H9 (cell line): ENCODE results near the gene POFUT2. TPM values are rescaled to one million over a fixed set of nuclear protein-coding genes. Genes with fewer than 3 reads are reported as not detected.

Source experiments
- DNase-seq: peaks from one replicate; pipeline ENCODE4 v3.0.0-alpha.2; 2017
- H2AFZ ChIP-seq: one replicate; pipeline ENCODE4 v1.6.1; 2013; ENCODE audit warnings: mild to moderate bottlenecking, low read length, control low read depth, moderate library complexity
- H2AK5ac ChIP-seq: 2 replicates; pipeline ENCODE4 v1.6.1; 2013; ENCODE audit warnings: low read length, control low read depth, mixed read lengths; ENCODE audit not compliant: insufficient read length
- H2BK120ac ChIP-seq: one replicate; pipeline ENCODE4 v1.6.1; 2013; ENCODE audit warnings: low read depth, mild to moderate bottlenecking, low read length, control low read depth, inconsistent platforms; ENCODE audit not compliant: poor library complexity, severe bottlenecking
- H2BK12ac ChIP-seq: 2 replicates; pipeline ENCODE4 v1.6.1; 2013; ENCODE audit warnings: low read length, control low read depth, mixed read lengths, low read depth; ENCODE audit not compliant: insufficient read length
- H2BK15ac ChIP-seq: 2 replicates; pipeline ENCODE4 v1.6.1; 2013; ENCODE audit warnings: low read depth, low read length, control low read depth
- H2BK20ac ChIP-seq: one replicate; pipeline ENCODE4 v1.6.1; 2013; ENCODE audit warnings: low read depth, mild to moderate bottlenecking, low read length, control low read depth, inconsistent platforms; ENCODE audit not compliant: poor library complexity, severe bottlenecking
- H2BK5ac ChIP-seq: 2 replicates; pipeline ENCODE4 v1.6.1; 2013; ENCODE audit warnings: low read length, control low read depth, mixed read lengths; ENCODE audit not compliant: insufficient read length
- H3K14ac ChIP-seq: 2 replicates; pipeline ENCODE4 v1.6.1; 2013; ENCODE audit warnings: low read length, control low read depth; ENCODE audit not compliant: insufficient read depth
- H3K18ac ChIP-seq: 2 replicates; pipeline ENCODE4 v1.6.1; 2013; ENCODE audit warnings: low read depth, mild to moderate bottlenecking, mixed read lengths, low read length, control low read depth; ENCODE audit not compliant: insufficient read length
- H3K23ac ChIP-seq: 2 replicates; pipeline ENCODE4 v1.6.1; 2013; ENCODE audit warnings: low read length, control low read depth, mixed read lengths, low read depth; ENCODE audit not compliant: insufficient read length
- H3K23me2 ChIP-seq: 2 replicates; pipeline ENCODE4 v1.6.1; 2013; ENCODE audit warnings: low read depth, mild to moderate bottlenecking, mixed read lengths, low read length, control low read depth; ENCODE audit not compliant: insufficient read length, poor library complexity, severe bottlenecking
- H3K27ac ChIP-seq: 2 replicates; pipeline ENCODE4 v1.5.1; 2013; ENCODE audit warnings: low read length, control low read depth, mixed read lengths, low read depth; ENCODE audit not compliant: insufficient read length
- H3K27me3 ChIP-seq: 2 replicates; pipeline ENCODE4 v1.6.1; 2013; ENCODE audit warnings: low read length, control low read depth, inconsistent platforms; ENCODE audit not compliant: insufficient read depth
- H3K4ac ChIP-seq: 2 replicates; pipeline ENCODE4 v1.6.1; 2013; ENCODE audit warnings: low read depth, mild to moderate bottlenecking, control low read depth, inconsistent platforms, low read length, moderate library complexity
- H3K4me1 ChIP-seq: 2 replicates; pipeline ENCODE4 v1.6.1; 2013; ENCODE audit warnings: low read length, control low read depth, inconsistent platforms; ENCODE audit not compliant: insufficient read depth
- H3K4me2 ChIP-seq: 2 replicates; pipeline ENCODE4 v1.6.1; 2013; ENCODE audit warnings: low read length, control low read depth, mixed read lengths; ENCODE audit not compliant: insufficient read length, insufficient read depth
- H3K56ac ChIP-seq: 2 replicates; pipeline ENCODE4 v1.6.1; 2013; ENCODE audit warnings: low read depth, mild to moderate bottlenecking, mixed read lengths, low read length, control low read depth; ENCODE audit not compliant: insufficient read length
- H3K79me1 ChIP-seq: 2 replicates; pipeline ENCODE4 v1.6.1; 2013; ENCODE audit warnings: low read depth, mild to moderate bottlenecking, moderate library complexity, low read length, control low read depth, inconsistent platforms; ENCODE audit not compliant: insufficient read depth, poor library complexity, severe bottlenecking
- H3K79me2 ChIP-seq: 2 replicates; pipeline ENCODE4 v1.6.1; 2013; ENCODE audit warnings: low read length, control low read depth, inconsistent platforms; ENCODE audit not compliant: insufficient read depth
- H3K9ac ChIP-seq: 2 replicates; pipeline ENCODE4 v1.6.1; 2013; ENCODE audit warnings: low read length, control low read depth, mixed read lengths; ENCODE audit not compliant: insufficient read length; ENCODE audit errors: extremely low read depth
- H3K9me3 ChIP-seq: one replicate; pipeline ENCODE4 v1.6.1; 2013; ENCODE audit warnings: low read depth, low read length, inconsistent platforms; ENCODE audit not compliant: control insufficient read depth
- H3T11ph ChIP-seq: one replicate; pipeline ENCODE4 v1.6.1; 2013; ENCODE audit warnings: mild to moderate bottlenecking, low read length, control low read depth, inconsistent platforms
- H4K20me1 ChIP-seq: one replicate; pipeline ENCODE4 v1.6.1; 2013; ENCODE audit not compliant: control insufficient read depth, insufficient read length, insufficient read depth
- H4K5ac ChIP-seq: 2 replicates; pipeline ENCODE4 v1.6.1; 2013; ENCODE audit warnings: low read depth, mild to moderate bottlenecking, mixed read lengths, low read length, control low read depth; ENCODE audit not compliant: insufficient read length
- H4K8ac ChIP-seq: replicated peaks from 2 replicates; pipeline ENCODE4 v1.6.1; 2013; ENCODE audit warnings: low read length, control low read depth, mixed read lengths, low read depth; ENCODE audit not compliant: insufficient read length
- H4K91ac ChIP-seq: 2 replicates; pipeline ENCODE4 v1.6.1; 2013; ENCODE audit warnings: low read depth, mild to moderate bottlenecking, moderate library complexity, mixed read lengths, low read length, control low read depth; ENCODE audit not compliant: insufficient read length
- H3K27ac Mint-ChIP-seq, 3 experiments: 2 replicates in 2 of 3; 3 replicates in 1 of 3; pipeline ENCODE4 v1.8.0; 2020 to 2021; ENCODE audit warnings: mixed read lengths in 3 of 3, mild to moderate bottlenecking in 1 of 3, moderate library complexity in 1 of 3
- H3K27me3 Mint-ChIP-seq: 2 replicates; pipeline ENCODE4 v1.8.0; 2021; ENCODE audit warnings: low read depth, mild to moderate bottlenecking, moderate library complexity, mixed read lengths
- H3K36me3 Mint-ChIP-seq, 3 experiments: 2 replicates in 2 of 3; 3 replicates in 1 of 3; pipeline ENCODE4 v1.8.0; 2020 to 2021; ENCODE audit warnings: low read depth in 3 of 3, mixed read lengths in 3 of 3; ENCODE audit not compliant: insufficient read depth in 1 of 3
- H3K4me1 Mint-ChIP-seq, 2 experiments: 2 replicates each; pipeline ENCODE4 v1.8.0; 2020; ENCODE audit warnings: mixed read lengths in 2 of 2
- H3K4me3 Mint-ChIP-seq, 2 experiments: 2 replicates in 1 of 2; 3 replicates in 1 of 2; pipeline ENCODE4 v1.8.0; 2020 to 2021; ENCODE audit warnings: mild to moderate bottlenecking in 2 of 2, mixed read lengths in 2 of 2, moderate library complexity in 1 of 2
- H3K9me3 Mint-ChIP-seq, 2 experiments: 2 replicates in 1 of 2; 3 replicates in 1 of 2; pipeline ENCODE4 v1.8.0; 2020; ENCODE audit warnings: mild to moderate bottlenecking in 2 of 2, mixed read lengths in 2 of 2, moderate library complexity in 1 of 2
- WGBS: extraction: QIAGEN DNeasy Blood & Tissue Kit; methylation state at CpG from one replicate; pipeline ENCODE4 v1.1.7; 2013; ENCODE audit warnings: missing lambda C conversion rate, low lambda C conversion rate, mixed read lengths; ENCODE audit not compliant: insufficient read length; ENCODE audit errors: extremely low coverage; 5-methylcytosine and 5-hydroxymethylcytosine counted together
- total RNA-seq: library from RNA; stranded (reverse); gene quantifications from 2 replicates; pipeline ENCODE4 v1.2.1, GENCODE V29; 2021
- TF ChIP-seq, protein P1 (sequence below): fragments of 200-600 bp; sonication (generic); conservative IDR thresholded peaks from 3 replicates; pipeline ENCODE4 v1.8.0; 2021; ENCODE audit warnings: antibody characterized with exemption, mild to moderate bottlenecking

POFUT2 gene
- total RNA-seq, 1 experiment from 2014 or later = 34.8 TPM

DNA sequence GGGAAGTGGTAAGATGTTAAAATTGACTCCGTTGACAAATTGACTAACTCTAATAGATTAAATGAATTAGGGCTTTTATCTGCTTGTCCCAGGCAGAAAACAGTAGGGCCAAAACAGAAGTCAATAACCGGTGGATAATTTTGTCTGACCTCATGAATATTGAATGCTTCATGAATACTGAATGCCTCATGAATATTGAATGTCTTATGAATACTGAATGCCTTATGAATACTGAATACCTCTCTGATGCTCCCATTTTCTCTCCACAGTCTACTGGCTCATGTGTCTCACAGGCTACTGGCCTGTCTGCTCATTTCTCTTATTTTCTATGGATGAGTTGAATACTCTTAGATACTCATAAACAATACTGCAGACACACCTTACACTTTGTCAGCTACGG is 56.0 kb downstream of the POFUT2 start:
- DNase-seq = no peak

More for the DNA sequence above, 56.0 kb downstream of the POFUT2 start:
- no peaks in the 10 kb centered on the region for H3K79me2 ChIP-seq
- H2AK5ac ChIP-seq = no peak overlapping the region
- H2BK20ac ChIP-seq = no peak overlapping the region
- no peak overlapping the region for H2BK120ac ChIP-seq
- no peak overlapping the region for H3K27ac ChIP-seq
- H3K9ac ChIP-seq = no peak overlapping the region
- no peaks in the 10 kb centered on the region for H3K79me1 ChIP-seq
- H3K4ac ChIP-seq = no peak overlapping the region
- WGBS = no CpG with 5 or more reads among the region's 3 CpGs
- Mint-ChIP-seq H3K9me3 (peaks cover 0 to 4% of the 10 kb centered on the region in 2 experiments; a peak in 2 of 5 replicates), H3K27ac (no peak overlapping the region), H3K4me1 (peaks cover under 1 to 1% of the 10 kb centered on the region in 2 experiments; a peak in 1 of 4 replicates), H3K4me3 (no peak overlapping the region), H3K36me3 (no peaks in the 10 kb centered on the region), H3K27me3 (no peaks in the 10 kb centered on the region)
- no peaks in the 10 kb centered on the region for H3K23me2 ChIP-seq
- no peak overlapping the region for H3T11ph ChIP-seq
- H3K23ac ChIP-seq = no peak overlapping the region
- H3K4me2 ChIP-seq = no peak overlapping the region
- H4K91ac ChIP-seq = no peak overlapping the region
- no peak overlapping the region for H3K18ac ChIP-seq
- TF ChIP-seq, protein P1, sequence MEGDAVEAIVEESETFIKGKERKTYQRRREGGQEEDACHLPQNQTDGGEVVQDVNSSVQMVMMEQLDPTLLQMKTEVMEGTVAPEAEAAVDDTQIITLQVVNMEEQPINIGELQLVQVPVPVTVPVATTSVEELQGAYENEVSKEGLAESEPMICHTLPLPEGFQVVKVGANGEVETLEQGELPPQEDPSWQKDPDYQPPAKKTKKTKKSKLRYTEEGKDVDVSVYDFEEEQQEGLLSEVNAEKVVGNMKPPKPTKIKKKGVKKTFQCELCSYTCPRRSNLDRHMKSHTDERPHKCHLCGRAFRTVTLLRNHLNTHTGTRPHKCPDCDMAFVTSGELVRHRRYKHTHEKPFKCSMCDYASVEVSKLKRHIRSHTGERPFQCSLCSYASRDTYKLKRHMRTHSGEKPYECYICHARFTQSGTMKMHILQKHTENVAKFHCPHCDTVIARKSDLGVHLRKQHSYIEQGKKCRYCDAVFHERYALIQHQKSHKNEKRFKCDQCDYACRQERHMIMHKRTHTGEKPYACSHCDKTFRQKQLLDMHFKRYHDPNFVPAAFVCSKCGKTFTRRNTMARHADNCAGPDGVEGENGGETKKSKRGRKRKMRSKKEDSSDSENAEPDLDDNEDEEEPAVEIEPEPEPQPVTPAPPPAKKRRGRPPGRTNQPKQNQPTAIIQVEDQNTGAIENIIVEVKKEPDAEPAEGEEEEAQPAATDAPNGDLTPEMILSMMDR = no peak
- H2BK5ac ChIP-seq = no peak overlapping the region
- no peaks in the 10 kb centered on the region for H4K20me1 ChIP-seq
- no peak overlapping the region for H4K5ac ChIP-seq
- no peak overlapping the region for H3K14ac ChIP-seq
- H3K9me3 ChIP-seq = no peaks in the 10 kb centered on the region
- no peaks in the 10 kb centered on the region for H3K27me3 ChIP-seq
- H3K4me1 ChIP-seq = no peaks in the 10 kb centered on the region
- H2AFZ ChIP-seq = no peak overlapping the region
- H3K56ac ChIP-seq = no peak overlapping the region
- H2BK12ac ChIP-seq = no peak overlapping the region
- H4K8ac ChIP-seq = no peak overlapping the region
- no peak overlapping the region for H2BK15ac ChIP-seq
